Gastroesophageal sphincter (tissue), 3 donors: ENCODE measurements around the gene RSF1.

ENCODE experiments used
- POLR2AphosphoS5 ChIP-seq: sonication (generic); formaldehyde crosslinking; IDR thresholded peaks from one replicate; pipeline ENCODE4 v1.6.1; 2017; ENCODE audit warnings: antibody characterized with exemption
- TF ChIP-seq, protein P1 (sequence below), 4 experiments: fragments of 200-600 bp in 2 of 4; fragments of 450-650 bp in 2 of 4; sonication (generic) in 1 of 4; IDR thresholded peaks; one replicate each; pipeline ENCODE4 v1.5.1; 2017 to 2019; ENCODE audit warnings: antibody characterized with exemption in 4 of 4, mild to moderate bottlenecking in 2 of 4, moderate library complexity in 2 of 4

- TF ChIP-seq, protein P1, sequence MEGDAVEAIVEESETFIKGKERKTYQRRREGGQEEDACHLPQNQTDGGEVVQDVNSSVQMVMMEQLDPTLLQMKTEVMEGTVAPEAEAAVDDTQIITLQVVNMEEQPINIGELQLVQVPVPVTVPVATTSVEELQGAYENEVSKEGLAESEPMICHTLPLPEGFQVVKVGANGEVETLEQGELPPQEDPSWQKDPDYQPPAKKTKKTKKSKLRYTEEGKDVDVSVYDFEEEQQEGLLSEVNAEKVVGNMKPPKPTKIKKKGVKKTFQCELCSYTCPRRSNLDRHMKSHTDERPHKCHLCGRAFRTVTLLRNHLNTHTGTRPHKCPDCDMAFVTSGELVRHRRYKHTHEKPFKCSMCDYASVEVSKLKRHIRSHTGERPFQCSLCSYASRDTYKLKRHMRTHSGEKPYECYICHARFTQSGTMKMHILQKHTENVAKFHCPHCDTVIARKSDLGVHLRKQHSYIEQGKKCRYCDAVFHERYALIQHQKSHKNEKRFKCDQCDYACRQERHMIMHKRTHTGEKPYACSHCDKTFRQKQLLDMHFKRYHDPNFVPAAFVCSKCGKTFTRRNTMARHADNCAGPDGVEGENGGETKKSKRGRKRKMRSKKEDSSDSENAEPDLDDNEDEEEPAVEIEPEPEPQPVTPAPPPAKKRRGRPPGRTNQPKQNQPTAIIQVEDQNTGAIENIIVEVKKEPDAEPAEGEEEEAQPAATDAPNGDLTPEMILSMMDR (IDR thresholded peaks at IDR 0.05) = no peak
- no peak for TF ChIP-seq POLR2AphosphoS5
Measured at GRCh38 chr11:77690649-77691048, 129.9 kb downstream of the RSF1 start.
